HG03135 (cell line): Measurements from ENCODE around the gene MAFB.

Experiments used
- ATAC-seq: cut with Tn5 transposase; IDR thresholded peaks from one replicate; pipeline ENCODE4 v1.9.1; 2021; ENCODE audit warnings: mild to moderate bottlenecking, moderate library complexity; ENCODE audit not compliant: unreplicated experiment

MAFB gene

DNA sequence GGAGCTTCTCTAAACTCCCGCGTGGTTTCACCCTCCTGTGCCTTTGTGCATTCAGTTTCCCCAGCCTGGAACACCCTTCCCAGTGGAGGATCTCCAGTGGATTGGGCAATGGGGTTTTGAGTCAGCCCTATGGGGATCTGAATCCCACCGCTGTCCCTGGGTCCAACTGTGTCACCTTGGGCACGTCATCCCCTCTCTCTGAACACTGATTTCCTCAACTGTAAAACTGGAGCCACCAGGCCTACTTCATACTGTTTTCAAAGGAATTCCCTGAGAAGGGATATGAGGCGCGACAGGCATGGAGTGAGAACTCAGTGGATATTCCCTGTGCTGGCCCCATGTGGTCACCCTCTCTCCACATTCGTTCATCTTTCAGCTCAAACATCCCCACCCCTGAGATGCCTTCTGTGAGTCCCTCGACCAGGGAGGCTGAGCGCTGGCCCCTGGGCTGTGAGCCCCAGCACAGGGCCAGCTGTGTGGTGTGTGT lies 25.7 kb downstream of the MAFB start:
- no peak for ATAC-seq

DNA sequence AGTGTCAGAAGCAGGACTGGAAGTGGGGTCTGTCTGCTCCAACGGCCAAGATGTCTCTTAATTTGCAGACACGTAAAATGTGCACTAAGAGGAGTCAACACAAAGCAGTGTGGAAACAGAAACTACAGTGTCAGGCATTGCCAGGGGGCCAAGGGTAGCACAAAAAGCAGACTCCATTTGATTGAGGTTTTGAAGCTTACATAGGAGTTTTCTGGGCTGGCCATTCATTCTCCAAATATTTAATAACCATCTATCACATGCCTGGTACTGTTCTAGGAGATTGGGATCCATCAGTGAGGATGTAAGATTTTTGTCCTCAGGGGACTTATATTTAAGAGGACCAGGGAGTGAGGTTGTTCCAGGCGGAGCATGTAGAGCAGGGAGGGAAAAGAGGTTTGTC lies 29.5 kb downstream of the MAFB start:
- ATAC-seq: no peak

DNA sequence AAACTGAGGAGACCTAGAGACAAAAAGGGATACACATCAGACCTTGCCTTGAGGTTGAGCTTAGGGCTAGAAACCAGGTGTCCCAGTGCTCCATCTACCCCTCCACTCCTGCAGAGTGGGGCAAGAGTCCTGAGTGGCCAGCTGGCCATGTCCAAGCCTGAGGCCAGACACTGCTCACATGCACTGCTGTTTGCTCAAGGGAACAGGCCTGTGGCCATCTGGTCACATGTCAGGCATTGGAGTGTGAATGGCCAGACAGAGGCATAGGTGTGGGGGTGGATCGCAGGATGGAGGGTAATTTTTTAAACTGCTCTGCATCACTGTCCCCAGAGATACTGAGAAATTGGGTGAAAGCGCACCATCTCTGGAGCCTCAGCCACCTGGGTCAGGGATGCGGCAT lies 30.5 kb downstream of the MAFB start:
- ATAC-seq: no peak

DNA sequence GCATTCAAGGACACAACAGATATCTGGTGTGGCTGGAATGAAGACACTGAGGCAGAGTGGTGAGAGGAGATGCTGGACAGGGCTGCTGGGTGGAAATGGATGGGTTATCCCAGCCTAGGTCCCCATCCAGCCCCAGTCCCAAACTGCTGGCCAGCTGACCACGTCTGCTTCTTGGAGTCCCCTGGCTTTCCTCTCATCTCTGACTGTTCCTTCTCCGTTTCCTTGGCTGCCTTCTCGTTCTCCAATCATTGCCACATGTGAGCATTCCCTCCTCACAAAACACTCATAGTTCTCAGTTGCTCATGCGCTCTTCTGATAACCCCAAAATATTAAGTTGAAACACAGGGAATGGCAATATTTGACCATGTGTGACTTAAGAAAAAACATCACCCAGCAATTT lies 31.5 kb downstream of the MAFB start:
- ATAC-seq: no peak

DNA sequence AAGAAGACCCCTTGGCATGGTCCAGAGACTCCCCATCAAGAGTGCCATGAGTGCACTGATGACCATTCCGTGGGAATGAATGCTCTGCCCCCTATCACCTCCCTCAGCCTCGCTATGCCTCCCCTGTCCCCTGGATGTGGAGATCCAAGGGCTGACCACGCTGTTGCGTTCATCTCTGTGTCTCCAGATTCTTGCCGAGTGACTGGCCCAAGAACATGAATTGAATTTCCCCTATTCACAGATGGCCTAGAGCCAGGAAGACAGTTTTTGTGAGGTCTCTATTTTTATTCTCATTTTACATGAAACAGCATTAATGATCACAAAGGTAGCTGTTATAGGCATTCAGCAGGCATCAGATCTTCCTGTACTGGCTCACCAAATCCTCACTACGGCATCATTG lies 33.6 kb downstream of the MAFB start:
- ATAC-seq: no peak

DNA sequence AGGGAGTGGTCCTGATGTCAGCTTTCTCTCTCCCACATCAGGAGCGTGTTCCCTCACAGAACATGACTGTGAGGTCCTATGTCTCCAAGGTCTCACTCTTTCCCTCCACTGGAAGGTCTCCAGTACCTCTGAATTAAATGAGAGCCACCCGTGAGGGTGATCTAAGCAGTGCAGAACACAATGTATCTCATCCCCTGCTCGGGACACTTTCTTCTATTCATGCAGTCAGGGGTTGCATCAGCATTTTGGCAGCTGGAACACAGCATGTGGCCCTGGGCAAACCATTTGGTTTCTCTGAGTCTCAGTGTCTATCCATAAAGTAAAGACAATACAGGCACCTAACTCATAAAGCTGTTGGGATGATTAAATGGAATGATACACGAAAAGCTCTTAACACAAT lies 34.2 kb downstream of the MAFB start:
- no peak for ATAC-seq

DNA sequence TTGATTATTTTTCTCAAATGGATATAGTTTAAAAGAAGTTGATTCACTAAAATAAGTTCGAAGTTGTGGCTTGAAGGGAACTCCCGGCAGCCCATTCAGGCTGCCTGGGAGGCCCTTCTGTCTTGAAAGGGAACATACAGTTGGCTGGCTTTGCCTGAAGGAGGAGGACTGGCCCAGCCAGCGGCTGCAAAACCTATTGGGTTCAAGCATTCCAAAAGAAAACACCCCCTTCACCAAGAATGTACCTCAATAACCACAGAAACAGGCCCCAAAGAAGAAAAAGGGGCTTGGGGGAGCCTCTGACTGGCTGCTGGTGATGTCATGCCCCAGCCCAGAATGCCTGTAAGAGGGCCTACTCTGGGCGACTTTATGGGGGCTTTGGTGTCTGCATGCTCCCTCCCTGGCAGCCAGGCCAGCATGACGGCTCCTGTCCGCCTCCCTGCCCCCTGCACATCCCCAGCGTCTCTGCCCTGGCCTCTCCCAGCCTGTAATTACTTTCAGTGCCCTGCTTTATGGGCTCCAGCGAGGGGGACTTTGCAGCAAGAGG lies 36.5 kb downstream of the MAFB start:
- no peak for ATAC-seq

- no peak for ATAC-seq
Observed at GRCh38 chr20:40651151-40651550, 37.9 kb downstream of the MAFB start.

DNA sequence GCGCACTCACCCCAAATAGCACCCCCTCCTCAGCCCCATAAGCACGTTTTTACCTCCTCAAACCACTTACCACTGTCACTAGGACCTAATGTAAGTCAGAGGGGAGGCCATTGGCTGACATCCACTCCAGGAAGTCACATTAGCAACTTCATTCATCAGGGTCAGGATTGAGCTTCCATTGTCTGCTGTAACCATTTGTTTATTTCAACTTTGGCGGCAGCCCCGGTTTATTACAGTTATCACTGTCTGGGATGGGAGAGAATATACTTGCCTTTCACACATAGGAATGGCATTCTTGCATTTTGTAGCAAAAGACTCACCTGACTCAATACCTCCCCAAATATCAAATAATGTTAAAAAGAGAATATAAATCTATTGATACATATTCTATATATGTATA lies 38.3 kb downstream of the MAFB start:
- no peak for ATAC-seq

GRCh38 chr20:40648210-40649072 lies 40.6 kb downstream of the MAFB start:
- no peak for ATAC-seq

GRCh38 chr20:40646813-40647212 lies 42.2 kb downstream of the MAFB start:
- no peak for ATAC-seq

DNA sequence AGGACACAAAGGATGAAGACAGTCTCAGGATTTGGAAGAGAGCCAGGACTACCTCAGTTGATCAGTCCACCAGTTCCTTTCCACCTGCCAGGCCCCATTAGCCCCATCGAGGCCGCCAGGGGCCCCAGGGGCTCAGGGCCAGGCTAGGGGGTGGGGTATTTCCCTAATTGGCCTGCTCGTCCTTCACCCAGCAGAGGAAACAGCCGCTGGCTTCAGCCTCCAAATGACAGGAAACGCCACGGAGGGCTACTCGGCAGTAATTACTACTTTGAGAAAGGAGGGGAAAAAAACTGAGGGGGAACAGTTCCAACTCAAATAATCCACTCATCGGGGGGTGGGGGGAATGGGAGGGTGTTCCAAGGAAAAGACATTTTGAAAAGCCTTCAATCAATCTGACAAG lies 42.7 kb downstream of the MAFB start:
- no peak for ATAC-seq

DNA sequence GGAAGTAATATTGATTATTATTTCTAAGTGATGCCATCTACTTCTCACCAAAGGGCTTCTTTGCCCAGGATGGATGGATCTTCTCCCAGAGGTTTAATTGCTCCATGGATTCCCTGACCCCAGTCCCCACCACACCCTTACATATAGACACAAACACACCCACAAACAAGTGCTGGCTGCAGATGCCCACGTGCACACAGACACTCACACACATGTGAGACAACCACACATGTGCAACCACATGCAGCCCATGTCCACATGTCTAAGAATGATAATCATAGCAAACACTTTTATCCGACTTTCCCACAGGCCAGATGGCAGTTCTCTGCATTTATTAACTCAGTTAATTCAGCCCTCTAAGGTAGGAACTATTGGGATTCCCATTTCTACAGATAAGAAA lies 44.2 kb downstream of the MAFB start:
- ATAC-seq: no peak

GRCh38 chr20:40643891-40644290 lies 45.1 kb downstream of the MAFB start:
- ATAC-seq: no peak

DNA sequence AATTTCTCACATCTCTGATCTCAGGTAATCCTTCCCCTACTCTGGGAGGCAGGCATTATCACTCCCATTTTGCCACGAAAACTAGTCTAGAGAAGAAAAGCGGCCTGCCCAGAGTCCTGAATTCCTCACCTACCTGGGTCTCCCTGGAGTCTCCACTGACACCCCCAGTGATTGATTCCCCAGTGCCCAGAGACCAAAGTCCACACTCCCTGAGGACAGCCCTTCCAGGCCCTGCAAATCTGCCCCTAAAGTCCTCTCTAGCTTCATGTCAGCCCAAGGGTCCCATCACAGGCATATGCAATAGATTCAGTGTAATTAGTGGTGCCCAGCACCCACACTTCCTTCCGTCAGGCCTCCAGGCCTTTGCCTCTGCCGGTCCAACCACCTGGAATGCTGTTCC lies 47.2 kb downstream of the MAFB start:
- ATAC-seq: no peak

DNA sequence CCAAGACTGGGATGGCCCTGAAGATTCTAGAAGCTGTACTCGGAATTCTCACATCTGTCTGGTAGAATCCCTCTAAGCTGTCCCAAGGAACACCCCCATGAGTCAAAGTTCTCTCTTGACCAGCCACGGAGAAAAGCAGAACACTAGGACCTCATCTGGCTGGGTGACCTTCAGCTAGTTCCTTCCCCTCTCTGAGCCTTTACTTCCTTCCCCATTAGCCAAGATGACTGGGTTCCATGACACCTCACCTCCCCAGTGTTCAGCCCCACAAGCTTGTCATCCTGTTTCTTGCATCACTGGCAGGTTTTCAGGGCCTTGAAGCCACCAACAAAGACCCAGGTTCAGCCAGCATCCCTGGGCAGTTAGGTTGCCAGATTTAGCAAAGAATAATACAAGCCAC lies 47.8 kb downstream of the MAFB start:
- no peak for ATAC-seq

DNA sequence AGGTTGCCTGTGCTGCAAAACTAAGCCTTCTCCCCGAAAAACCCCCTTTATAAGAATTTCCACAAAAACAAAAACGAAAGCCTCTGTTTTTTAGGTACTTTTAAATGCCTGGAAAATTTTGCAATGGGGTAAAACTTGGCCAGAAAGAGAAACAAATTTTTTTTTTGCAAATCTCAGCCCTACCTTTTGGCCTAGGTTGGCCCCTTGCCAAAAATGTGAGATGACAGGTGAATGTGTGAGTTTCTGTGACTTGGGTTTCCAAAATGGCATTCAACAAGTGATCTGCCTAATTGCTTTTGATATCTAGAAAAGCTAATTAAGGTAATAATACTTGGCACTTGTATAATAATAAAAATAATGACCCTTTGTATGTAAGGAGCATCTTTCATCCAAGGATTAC lies 48.4 kb downstream of the MAFB start:
- ATAC-seq: no peak

DNA sequence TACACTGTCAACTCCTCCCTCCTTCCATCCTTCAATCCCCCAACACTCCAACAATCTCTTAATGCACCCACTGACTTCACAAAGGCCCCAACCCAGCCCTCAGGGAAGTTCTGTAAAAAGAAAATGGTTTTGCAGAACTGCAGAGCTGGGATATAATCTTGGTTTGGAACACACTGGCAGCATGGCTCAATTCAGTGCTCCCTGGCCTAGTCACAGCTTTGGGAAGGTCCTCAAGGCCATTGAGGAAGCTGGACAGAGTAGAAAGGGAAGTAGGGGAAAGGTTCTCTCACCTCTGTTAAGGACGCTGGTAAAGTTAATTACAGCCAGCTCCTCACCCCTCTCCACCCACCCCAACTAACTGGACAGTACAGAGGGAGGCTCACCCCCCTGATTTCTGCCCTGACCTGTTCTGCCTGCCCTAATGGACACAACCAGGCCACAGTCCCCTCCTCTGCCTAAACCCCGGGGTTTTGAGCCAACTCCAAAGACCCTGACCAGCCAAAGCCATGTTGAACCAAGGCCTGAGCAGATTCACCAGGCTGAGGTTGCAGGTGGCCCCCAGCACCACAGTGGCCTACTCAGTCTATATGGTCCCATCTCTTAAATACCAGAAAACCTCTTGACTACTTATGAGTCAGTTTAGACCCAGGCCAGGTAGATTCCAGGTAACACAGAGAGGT lies 49.2 kb downstream of the MAFB start:
- ATAC-seq: no peak

GRCh38 chr20:40639132-40639531 lies 49.9 kb downstream of the MAFB start:
- ATAC-seq: no peak

DNA sequence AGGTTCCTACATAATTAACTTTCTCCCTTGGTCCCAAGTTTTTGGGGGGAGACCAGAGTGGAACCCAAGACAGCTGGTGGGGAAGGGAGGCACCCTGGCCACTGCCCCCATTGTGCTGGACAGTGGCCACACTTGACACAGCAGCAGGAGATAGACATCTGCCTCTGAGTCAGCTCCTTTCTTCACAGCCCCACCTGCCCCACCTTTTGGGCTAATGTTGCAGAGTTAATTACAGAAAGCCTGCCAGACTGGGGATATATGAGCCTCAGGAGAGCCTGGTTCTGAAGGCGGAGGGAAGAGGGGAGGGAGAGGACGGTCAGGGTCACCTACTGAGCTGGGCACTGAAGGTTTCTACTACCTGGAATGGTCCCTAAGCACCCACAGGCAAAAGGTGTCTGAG lies 50.6 kb downstream of the MAFB start:
- ATAC-seq: no peak

- ATAC-seq: no peak
Observed at GRCh38 chr20:40637176-40637575, 51.9 kb downstream of the MAFB start.

GRCh38 chr20:40636486-40636885 lies 52.5 kb downstream of the MAFB start:
- no peak for ATAC-seq
